ENCODE measurements around the gene PLPPR2.
"Not testable (repeated sequence)": the region's sequence is repeated elsewhere in the genome, so short reads cannot be mapped to it uniquely, and the experiment has no call there.

PLPPR2 gene

GRCh38 chr19:11397089-11397610 is 41.9 kb downstream of the PLPPR2 start:
- DNase-seq (ENCODE audit: low read depth in 1 of 2, low spot score in 1 of 2): no peak

- DNase-seq (ENCODE audit: low read depth in 1 of 2, low spot score in 1 of 2): no peak
These were observed 44.4 kb downstream of the PLPPR2 start for GRCh38 chr19:11399667-11400066.

- DNase-seq (ENCODE audit: low read depth in 1 of 2, low spot score in 1 of 2): no peak
These were observed 45.6 kb downstream of the PLPPR2 start for GRCh38 chr19:11400798-11401197.

GRCh38 chr19:11401808-11402543 is 46.7 kb downstream of the PLPPR2 start:
- DNase-seq (ENCODE audit: low read depth in 1 of 2, low spot score in 1 of 2): no peak

- DNase-seq (ENCODE audit: low read depth in 1 of 2, low spot score in 1 of 2): no peak
These were observed 49.5 kb downstream of the PLPPR2 start for GRCh38 chr19:11404588-11405222.

GRCh38 chr19:11405846-11406643 is 50.8 kb downstream of the PLPPR2 start:
- DNase-seq (ENCODE audit: low read depth in 1 of 2, low spot score in 1 of 2): peak in 1 of 2 donors; percentile 25

- DNase-seq (ENCODE audit: low read depth in 1 of 2, low spot score in 1 of 2): not testable (repeated sequence)
These were observed 51.5 kb downstream of the PLPPR2 start for GRCh38 chr19:11406703-11407236.

- no peak for DNase-seq (ENCODE audit: low read depth in 1 of 2, low spot score in 1 of 2)
These were observed 53.4 kb downstream of the PLPPR2 start for GRCh38 chr19:11408591-11408990.

GRCh38 chr19:11410682-11411081 is 55.5 kb downstream of the PLPPR2 start:
- DNase-seq (ENCODE audit: low read depth in 1 of 2, low spot score in 1 of 2): no peak

- no peak for DNase-seq (ENCODE audit: low read depth in 1 of 2, low spot score in 1 of 2)
These were observed 59.3 kb downstream of the PLPPR2 start for GRCh38 chr19:11414544-11414943.

Measured in activated CD4-positive, alpha-beta T cell treated with anti-CD3 and anti-CD28 coated beads, Interleukin-2, amount 50 U/mL, for 24 hours (primary cell).